Fibroblast of lung (primary cell): ENCODE measurements around the gene TNFAIP2.

ENCODE experiments used
- EZH2 ChIP-seq: IDR thresholded peaks from 2 replicates; pipeline ENCODE4 v1.5.1; 2012; ENCODE audit warnings: low read length, control low read depth, mild to moderate bottlenecking; ENCODE audit errors: missing control alignments
- TF ChIP-seq, protein P1 (sequence below), 2 donors: IDR thresholded peaks in 1 of 2; conservative IDR thresholded peaks in 1 of 2; 1 replicate in 1 of 2; 2 replicates in 1 of 2; pipeline ENCODE4 v1.5.1; 2011 to 2012; ENCODE audit warnings: low read length in 2 of 2, control low read depth in 1 of 2, inconsistent platforms in 1 of 2, low read depth in 1 of 2, mild to moderate bottlenecking in 1 of 2

GRCh38 chr14:103137689-103138300 lies 14.5 kb downstream of the TNFAIP2 start:
- TF ChIP-seq, protein P1, sequence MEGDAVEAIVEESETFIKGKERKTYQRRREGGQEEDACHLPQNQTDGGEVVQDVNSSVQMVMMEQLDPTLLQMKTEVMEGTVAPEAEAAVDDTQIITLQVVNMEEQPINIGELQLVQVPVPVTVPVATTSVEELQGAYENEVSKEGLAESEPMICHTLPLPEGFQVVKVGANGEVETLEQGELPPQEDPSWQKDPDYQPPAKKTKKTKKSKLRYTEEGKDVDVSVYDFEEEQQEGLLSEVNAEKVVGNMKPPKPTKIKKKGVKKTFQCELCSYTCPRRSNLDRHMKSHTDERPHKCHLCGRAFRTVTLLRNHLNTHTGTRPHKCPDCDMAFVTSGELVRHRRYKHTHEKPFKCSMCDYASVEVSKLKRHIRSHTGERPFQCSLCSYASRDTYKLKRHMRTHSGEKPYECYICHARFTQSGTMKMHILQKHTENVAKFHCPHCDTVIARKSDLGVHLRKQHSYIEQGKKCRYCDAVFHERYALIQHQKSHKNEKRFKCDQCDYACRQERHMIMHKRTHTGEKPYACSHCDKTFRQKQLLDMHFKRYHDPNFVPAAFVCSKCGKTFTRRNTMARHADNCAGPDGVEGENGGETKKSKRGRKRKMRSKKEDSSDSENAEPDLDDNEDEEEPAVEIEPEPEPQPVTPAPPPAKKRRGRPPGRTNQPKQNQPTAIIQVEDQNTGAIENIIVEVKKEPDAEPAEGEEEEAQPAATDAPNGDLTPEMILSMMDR (conservative IDR thresholded peaks at IDR 0.05 in 1 of 2, IDR thresholded peaks at IDR 0.05 in 1 of 2; ENCODE audit: low read depth in 1 of 2, low read length in 2 of 2), result no peak
- TF ChIP-seq EZH2, result no peak
